AG08396 (cell line): ENCODE data around the gene ANKRD28.
A peak's percentile ranks its signal among the peaks of the same experiment; 100 is the strongest.
"Not testable (repeated sequence)": the region's sequence is repeated elsewhere in the genome, so short reads cannot be mapped to it uniquely, and the experiment has no call there.

ENCODE experiments used
- DNase-seq: peaks from one replicate; pipeline ENCODE4 v3.0.0; 2012; ENCODE audit warnings: low spot score, mixed read lengths

The ANKRD28 gene

DNA sequence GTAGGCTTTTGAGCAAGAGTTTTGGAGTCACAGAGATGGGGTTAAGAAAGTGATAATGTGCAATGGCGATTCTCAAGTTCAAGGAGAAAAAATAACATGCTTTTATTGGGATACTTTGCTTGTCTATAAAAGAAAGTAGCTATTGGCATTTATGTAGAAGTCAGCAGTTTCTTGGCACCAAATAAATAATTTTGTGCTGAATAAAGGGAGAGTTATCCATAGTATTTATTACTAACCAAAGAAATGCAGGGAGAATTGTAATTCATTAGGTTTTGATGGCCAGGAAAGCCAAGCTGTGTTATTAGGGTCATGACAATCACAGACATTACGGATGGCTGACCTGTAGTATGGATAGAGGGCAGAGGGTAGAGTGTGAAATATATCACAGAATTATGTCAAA is 163.1 kb downstream of the ANKRD28 start:
- DNase-seq: no peak

GRCh38 chr3:15633766-15634598 is 163.8 kb downstream of the ANKRD28 start:
- DNase-seq: no peak

DNA sequence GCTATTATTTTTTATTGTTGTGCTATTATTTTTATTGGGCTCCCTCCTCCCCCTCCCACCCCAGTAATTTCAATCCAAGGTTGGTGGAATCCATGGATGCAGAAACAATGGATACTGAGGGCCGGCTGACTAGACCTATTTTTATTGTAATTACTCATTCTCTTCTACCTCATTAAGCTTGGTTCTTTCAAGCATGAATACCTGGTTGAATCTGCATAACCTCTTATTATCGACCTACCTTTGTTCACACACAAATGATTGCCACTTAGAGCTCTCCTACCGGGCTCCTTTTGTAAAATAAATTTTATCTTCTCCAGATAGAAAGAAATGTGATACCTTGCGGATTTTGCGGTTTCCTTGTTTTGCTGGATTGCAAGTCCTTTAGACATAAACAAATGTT is 164.6 kb downstream of the ANKRD28 start:
- no peak for DNase-seq

- no peak for DNase-seq
Observed at GRCh38 chr3:15632212-15632580, 165.6 kb downstream of the ANKRD28 start.

- DNase-seq: no peak
Observed at GRCh38 chr3:15631426-15632211, 166.2 kb downstream of the ANKRD28 start.

DNA sequence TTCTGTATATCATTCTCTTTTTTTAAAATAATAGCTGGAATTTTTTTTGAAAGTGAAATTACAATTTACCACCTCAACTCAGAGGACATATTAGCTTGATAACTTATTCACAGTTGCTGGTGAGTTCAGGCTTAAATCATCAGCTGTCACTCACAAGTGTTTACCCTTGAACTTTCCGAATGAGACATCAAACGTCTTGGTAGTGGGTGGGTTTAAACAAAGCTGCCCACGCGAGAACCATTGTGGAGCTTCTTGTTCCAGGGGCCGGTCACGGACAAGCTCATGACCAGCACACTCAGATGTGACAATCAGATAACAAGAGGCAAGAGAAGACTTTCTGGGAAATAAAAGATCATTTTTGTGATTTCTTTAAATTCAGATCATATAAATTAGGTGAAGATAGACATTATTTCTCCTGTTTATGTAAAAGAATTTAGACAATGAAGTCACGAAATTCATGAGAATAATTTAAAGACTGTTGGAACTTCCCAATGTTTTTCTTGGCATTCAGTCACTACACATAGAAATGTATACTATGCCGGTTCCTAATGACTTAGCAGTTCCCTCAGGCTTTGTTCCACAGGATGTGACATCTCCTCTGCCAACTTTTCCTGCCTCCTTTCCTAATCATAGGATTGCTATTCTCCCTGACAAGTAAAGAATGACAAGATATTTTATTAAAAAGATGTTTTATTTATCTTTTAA is 167.0 kb downstream of the ANKRD28 start:
- DNase-seq: peak; percentile 28

DNA sequence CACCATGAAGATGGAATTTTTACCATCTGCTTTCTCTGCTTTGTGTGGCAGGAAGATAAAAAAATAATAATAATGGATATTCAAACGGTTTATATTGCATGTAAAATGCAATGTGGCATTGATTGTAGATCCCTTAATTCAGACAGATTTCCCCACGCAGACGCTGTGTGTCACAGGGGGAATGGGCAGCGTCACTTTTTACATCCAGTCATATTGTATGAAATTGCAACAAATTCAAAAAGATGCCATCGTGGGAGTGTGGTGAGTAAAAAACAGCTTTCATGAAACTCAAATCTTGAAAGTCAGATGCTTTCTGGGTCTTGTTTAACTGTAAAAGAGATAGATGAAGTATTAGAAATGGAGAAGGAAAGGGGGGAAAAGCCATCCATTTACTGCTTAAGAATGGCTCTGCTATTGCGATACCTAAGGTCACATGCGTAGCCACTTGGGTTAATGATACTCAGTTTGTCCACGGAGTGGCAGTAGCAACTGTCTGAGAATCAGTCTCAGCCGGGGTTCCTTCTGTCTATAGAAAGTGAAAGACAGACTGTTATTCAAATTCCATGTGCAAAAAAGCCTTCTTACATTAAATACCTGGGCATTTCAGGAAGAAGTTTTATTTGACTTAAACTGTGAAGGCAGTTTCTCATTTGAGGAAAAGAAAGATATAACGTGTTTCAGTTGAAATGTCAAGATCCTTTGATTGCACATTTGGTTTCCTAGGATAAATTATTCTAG is 167.8 kb downstream of the ANKRD28 start:
- DNase-seq: peak; percentile 70

DNA sequence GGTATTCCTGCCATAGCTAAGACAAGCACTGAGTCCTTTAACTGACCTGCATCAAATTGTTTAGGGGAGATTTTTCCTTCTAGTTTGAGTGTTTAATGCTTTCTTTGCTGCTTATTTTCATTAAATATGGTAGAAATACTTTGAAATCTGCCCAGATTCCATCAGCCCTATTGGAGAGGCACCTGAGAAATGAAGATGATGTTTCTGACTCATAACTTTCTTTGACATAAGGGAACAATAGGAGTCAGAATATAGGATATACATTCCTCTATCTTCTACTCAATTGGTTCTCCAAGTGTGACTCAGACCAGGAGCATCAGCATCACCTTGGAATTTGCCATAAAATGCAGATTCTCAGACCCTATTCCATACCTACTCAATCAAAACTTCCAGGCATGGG is 168.8 kb downstream of the ANKRD28 start:
- no peak for DNase-seq

DNA sequence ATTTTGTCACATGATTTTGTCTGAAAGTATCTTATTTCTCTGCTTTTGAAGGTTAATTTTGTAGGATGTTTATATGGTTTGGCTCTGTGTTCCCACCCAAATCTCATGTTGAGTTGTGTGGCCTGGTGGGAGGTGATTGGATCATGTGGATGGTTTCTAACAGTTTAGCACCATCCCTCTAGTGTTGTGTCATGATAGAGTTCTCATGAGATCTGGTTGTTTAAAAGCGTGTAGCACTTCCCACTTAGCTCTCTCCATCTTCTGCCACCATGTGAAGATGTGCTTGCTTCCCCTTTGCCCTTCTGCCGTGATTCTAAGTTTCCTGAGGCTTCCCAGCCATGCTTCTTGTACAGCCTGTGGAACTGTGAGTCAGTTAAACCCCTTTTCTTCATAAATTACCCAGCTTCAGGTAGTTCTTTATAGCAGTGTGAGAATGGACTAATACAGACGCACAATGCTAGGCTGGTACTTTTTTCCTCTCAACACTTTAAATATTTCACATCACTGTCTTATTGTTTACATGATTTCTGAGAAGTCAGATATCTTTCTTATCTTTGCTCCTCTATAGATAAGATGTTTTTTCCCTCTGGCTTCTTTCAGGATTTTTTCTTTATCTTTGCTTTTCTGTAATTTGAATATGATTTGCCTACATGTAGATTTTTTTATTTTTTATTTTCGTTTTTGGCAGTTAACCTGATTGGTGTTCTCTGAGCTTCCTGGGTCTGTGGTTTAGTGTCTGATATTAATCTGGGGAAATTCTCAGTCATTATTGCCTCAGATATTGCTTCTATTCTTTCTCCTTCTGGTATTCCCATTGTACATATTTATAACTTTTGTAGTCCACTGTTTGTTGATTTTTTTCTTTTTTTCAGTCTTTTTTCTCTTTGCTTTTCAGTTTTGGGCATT is 174.0 kb downstream of the ANKRD28 start:
- no peak for DNase-seq

DNA sequence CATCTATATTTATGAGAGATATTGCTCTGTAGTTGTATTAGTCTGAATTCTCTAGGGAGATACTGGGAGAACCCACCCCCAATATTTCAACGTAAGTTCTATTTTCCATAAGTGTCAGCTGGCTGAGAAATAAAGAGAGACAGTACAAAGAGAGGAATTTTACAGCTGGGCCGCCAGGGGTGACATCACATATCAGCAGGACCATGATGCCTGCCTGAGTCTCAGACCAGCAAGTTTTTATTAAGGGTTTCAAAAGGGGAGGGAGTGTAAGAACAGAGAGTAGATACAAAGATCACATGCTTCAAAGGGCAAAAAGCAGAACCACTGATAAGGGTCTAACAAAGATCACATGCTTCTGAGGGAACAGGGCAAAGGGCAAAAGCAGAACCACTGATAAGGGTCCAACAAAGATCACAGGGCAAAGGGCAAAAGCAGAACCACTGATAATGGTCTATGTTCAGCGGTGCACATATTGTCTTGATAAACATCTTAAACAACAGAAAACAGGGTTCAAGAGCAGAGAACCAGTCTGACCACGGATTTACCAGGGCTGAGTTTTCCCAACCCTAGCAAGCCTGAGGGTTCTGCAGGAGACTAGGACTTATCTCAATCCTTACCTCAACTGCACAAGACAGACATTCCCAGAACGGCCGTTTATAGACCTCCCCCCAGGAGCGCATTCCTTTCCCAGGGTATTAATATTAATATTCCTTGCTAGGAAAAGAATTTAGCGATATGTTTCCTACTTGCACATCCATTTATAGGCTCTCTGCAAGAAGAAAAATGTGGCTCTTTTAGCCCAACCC is 177.9 kb downstream of the ANKRD28 start:
- not testable (repeated sequence) for DNase-seq
